ENCODE results near the gene HPDL. TPM values are rescaled to one million over a fixed set of nuclear protein-coding genes. Genes with fewer than 3 reads are reported as not detected.
"Not testable (repeated sequence)": the region's sequence is repeated elsewhere in the genome, so short reads cannot be mapped to it uniquely, and the experiment has no call there.

HPDL gene
- total RNA-seq: 4.5 and 5.1 TPM in 2 replicates

DNA sequence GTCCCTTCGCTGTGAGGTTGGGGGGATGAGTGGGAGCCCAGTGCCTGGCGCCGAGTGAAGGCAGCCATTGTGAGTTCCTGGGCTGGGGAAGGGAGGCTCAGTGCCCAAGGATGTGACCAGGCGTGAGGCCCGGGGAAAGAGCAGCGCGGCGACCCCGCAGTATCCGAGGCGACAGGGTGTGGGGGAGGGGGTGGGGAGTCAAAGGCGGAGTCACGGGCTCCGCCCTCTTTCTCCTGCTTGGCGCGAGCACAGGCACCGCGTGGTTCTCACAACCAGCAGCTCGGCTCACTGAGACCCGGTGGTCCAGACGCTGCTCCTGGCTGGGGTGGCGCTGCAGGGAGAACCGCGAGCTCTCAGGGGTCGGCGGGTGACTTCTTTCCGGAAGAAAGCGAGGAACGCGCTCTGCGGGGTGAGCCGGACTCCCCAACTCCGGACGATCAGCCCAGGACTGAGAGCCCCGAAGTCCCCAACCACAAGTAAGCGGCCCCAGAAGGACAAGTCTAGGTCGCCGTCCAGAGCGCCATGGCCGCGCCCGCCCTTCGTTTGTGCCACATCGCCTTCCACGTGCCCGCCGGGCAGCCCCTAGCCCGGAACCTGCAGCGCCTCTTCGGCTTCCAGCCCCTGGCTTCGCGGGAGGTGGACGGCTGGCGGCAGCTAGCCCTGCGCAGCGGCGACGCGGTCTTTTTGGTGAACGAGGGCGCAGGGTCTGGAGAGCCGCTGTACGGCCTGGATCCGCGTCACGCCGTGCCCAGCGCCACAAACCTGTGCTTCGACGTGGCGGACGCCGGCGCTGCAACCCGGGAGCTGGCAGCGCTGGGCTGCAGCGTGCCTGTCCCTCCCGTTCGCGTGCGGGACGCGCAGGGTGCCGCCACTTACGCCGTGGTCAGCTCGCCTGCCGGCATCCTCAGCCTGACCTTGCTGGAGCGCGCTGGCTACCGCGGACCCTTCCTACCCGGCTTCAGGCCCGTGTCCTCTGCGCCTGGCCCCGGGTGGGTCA lies at the start of gene HPDL:
TSS of gene HPDL (plus strand) at position 269 of the 997 bp plus-strand sequence. CDS start at position 523, 254 bp downstream.
- intact Hi-C loops (cut with micrococcal nuclease): loop anchor here (1.0 kb wide), 2 partner anchors 12 to 21 kb away; no protein-coding TSS in a partner anchor

DNA sequence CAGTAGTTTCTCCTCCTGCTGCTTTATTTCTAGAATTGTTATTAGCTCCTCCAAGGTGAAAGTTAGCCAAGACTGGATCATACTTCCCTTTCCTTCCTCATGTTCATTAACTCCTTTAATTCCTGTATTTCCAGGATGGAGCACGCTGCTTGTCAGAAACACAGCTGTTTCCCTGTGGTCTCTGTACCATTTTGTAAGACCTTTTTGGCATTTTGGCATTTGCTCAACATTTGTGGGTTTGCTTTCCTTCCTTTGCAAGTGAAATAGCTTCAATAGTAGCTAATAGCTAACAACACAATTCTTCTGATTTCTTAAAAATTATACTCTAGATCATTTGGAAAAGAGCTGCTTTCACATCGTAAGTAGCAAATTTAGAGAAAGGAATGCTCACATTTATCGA lies 44.3 kb upstream of the HPDL start:
- intact Hi-C loops (cut with micrococcal nuclease): no loop called here

- intact Hi-C loops (cut with micrococcal nuclease): not testable (repeated sequence)
Measured at GRCh38 chr1:45284858-45285257, 41.8 kb upstream of the HPDL start.

GRCh38 chr1:45286521-45286920 lies 40.2 kb upstream of the HPDL start:
- intact Hi-C loops (cut with micrococcal nuclease): not testable (repeated sequence)

GRCh38 chr1:45291002-45291401 lies 35.7 kb upstream of the HPDL start:
- intact Hi-C loops (cut with micrococcal nuclease): not testable (repeated sequence)

DNA sequence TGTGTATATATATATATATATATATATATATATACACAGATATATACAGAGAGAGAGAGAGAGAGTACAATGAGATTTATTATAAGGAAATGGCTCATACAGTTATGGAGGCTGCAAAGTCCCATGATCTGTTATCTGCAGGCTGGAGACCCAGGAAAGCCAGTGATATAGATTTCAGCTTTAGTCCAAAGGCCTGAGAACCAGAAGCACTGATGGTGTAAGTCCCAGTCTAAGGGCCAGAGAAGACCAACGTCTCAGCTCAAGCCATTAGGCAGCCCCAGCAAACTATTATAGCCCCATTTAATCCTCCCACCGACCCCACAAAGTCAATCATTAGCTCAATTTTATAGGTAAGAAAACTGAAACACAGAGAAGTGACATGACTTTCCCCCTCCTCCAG lies 35.0 kb upstream of the HPDL start:
- intact Hi-C loops (cut with micrococcal nuclease): no loop called here

DNA sequence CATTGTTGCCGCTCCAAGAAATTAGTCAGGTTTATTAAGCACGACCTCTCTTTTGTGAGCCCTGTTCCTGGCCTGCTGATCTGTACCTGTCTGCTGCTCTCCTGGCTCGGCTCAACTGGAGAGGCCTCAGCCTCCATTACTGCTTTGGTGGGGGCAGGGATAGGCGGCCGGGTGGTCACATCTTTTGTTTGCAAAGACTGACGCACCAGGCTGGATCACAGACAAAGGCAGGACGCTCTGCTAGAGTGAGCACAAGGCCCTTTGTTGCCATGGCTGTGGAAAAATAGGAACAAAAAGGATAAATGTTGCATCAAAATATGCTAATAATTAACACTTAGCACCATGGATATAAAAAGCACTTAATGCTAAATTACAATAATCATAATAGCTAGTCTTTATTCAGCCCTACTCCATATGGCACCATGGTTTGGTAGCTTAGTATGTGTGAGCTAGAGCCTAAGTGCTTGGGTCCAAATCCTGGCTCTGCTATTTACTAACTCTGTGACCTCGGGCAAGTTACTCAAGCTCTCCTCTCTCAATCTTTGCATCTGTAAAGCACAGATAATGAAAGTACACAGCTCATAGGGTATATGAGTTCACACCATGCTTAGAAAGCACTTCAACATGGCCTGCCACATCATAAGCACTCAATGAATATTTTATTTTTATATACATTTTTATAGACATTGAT lies 28.9 kb upstream of the HPDL start:
- intact Hi-C loops (cut with micrococcal nuclease): no loop called here

DNA sequence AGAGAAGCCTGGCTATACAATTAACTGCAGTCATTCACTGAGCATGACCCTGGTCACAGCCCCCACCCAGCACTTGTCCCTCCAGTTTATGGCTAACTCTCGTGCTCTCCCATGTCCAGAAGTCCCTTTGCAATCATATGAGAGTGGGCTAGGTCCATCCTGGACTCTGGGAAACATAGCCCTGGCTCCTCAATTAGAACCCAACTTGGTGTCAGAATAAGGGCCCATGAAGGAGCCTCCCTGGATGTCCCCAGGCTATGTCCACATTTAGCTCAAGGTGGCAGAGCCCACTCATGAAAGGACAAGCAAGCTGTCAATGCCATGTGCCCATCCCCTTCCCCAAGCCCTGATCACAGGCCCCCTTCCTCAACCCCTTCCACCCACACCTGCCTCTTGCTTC lies 27.4 kb upstream of the HPDL start:
- intact Hi-C loops (cut with micrococcal nuclease): no loop called here

DNA sequence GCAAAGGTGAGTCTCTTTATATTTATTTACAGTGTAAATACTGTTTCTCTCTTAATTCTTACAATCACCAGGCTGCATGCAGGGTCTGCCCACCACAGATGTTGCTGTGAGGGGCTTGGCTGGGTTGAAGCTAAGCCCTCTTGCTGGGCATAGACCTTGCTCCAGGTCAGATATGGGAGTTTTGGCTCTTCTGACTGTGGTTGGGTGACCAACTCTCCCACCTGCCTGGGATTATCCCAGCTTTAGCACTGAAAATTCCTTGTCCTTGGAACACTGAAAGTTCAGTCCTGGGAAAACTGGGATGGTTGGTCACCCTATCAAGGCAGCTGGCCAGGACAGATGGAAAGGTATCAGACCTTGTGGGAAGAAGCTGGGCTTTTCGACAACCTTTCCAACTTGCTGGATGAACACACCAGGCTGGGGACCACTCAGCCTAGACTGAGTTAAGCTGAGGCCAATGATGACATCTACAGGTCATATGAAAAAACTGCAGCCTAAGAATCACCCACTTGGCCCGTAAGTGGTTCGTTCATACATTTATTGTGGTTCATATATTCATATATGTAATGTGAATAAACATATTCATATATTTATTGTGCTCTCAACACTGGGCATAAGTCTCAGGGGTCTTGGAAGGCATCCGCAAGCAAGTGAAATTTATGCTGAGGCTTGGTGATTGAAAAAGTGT lies 26.6 kb upstream of the HPDL start:
- intact Hi-C loops (cut with micrococcal nuclease): loop anchor here (1.0 to 5.0 kb wide), 5 partner anchors 282 to 668 kb away; partner anchors contain the start of gene EIF2B3

DNA sequence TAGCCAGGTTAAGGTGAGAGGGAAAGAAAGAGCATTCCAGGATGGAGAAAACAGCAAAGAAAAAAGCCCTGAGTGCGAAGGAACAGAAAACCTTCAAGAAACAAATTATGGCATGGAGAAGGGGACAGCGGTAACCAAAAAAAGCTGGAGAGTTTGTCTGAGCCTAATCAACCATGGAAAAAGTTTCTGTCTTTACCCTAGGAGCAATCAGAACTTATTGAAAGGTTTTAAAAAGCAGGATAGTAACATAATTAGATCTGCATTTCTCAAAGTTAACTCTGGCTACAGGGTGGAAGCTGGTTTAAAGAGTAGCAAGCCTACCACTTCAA lies 26.1 kb upstream of the HPDL start:
- intact Hi-C loops (cut with micrococcal nuclease): loop anchor here (1.0 to 5.0 kb wide), 5 partner anchors 282 to 668 kb away; partner anchors contain the start of gene EIF2B3

DNA sequence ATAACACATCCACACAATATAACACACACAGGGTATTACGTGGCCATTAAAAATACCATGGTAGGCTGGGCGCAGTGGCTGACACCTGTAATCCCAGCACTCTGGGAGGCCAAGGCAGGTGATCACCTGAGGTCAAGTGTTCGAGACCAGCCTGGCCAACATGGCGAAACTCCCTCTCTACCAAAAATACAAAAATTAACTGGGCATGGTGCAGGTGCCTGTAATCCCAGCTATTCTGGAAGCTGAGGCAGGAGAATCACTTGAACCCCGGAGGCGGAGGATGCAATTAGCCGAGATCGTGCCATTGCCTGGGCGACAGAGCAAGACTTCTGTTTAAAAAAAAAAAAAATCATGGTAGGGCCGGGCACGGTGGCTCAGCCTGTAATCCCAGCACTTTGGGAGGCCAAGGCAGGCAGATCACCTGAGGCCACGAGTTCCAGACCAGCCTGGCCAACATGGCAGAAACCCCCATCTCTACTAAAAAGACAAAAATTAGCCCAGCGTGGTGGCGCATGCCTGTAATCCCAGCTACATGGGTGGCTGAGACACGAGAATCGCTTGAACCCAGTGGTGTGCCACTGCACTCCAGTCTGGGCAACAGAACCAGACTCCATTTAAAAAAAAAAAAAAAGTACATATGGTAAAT lies 24.1 kb upstream of the HPDL start:
- intact Hi-C loops (cut with micrococcal nuclease): loop anchor here (1.0 to 5.0 kb wide), 10 partner anchors 96 to 944 kb away; partner anchors contain the start of genes AKR1A1, CCDC163, GPBP1L1 and KIF2C

DNA sequence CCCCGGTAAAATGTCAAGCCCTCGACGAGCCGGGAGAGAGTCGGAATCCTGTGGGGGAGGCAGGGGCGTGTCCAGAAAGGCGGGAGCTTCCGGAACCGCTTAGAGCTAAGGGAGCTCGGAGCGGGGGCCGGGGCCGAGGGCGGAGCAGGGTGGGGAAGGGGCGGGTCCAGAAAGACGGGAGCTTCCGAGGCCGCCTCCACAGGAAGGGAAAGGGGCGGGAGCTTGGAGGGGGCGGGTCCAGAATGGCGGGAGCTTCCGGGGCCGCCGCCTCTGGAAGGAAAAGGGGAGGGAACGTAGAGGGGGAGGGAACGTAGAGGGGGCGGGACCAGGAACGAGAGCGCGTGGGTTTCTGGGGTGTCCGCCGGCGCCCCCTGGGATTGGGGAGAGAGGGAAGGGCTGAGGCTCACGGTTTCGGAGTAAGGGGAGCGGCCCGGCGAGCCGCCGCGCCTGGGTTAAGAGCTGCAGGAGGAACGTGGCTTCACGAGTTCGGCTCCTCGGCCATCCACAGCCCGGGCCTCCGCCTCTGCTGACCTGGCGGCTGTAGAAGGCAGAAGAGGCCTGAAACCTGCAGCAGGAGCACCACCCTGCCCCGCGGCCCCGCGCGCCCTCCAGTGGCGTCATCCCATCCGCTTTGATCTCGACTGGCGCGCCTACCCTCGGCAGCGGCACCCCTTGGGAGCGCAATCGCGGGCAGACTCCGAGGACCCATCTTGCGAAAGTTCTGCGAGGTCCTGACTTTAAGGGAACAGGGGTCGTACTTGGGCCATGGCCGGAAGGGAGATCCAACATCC lies 23.0 kb upstream of the HPDL start:
- intact Hi-C loops (cut with micrococcal nuclease): loop anchor here (1.0 to 5.0 kb wide), 16 partner anchors 37 to 943 kb away; partner anchors contain the start of genes AKR1A1, ARMH1, CCDC163 and EIF2B3

- intact Hi-C loops (cut with micrococcal nuclease): loop anchor here (1.0 to 5.0 kb wide), 7 partner anchors 36 to 672 kb away; partner anchors contain the start of genes ARMH1, EIF2B3, MUTYH and TMEM53
Measured at GRCh38 chr1:45304311-45305081, 22.2 kb upstream of the HPDL start.

DNA sequence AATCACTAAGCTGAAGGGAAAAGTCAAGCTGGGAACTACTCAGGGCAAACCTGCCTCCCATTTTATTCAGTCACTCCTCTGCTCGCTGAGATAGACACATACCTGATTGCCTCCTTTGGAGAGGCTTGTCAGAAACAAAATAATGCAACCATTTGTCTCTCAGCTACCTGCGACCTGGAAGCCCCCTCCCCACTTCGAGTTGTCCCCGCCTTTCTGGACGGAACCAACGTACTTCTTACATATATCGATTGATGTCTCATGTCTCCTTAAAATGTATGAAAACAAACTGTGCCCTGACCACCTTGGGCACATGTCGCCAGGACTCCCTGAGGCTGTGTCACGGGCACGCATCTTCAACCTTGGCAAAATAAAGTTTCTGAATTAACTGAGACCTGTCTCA lies 21.5 kb upstream of the HPDL start:
- intact Hi-C loops (cut with micrococcal nuclease): no loop called here

- intact Hi-C loops (cut with micrococcal nuclease): loop anchor here (1.0 kb wide), 1 partner anchor 20 kb away; the partner anchor contains the start of gene HPDL
Measured at GRCh38 chr1:45306319-45306718, 20.4 kb upstream of the HPDL start.

DNA sequence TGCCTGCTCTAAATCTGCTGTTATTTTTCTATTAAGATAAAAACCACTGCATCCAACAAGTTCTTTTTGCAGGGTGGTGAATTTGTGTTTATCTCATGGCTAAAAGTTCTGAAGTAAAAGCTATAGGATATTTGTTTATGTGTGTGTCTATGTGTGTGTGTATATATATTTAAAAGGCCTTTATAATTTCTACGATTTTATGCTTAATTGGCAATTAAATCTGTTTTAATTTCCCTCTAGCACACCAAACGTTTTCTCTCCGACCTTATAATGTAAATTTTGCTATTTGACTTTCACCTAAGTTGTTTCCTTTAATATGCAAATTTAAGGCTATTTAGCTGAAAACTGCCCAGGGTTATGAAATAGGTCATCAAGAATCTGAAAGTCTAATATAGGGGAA lies 19.8 kb upstream of the HPDL start:
- intact Hi-C loops (cut with micrococcal nuclease): loop anchor here (1.0 kb wide), 1 partner anchor 19 kb away; the partner anchor contains the start of gene HPDL

GRCh38 chr1:45314266-45314665 lies 12.4 kb upstream of the HPDL start:
- intact Hi-C loops (cut with micrococcal nuclease): no loop called here

DNA sequence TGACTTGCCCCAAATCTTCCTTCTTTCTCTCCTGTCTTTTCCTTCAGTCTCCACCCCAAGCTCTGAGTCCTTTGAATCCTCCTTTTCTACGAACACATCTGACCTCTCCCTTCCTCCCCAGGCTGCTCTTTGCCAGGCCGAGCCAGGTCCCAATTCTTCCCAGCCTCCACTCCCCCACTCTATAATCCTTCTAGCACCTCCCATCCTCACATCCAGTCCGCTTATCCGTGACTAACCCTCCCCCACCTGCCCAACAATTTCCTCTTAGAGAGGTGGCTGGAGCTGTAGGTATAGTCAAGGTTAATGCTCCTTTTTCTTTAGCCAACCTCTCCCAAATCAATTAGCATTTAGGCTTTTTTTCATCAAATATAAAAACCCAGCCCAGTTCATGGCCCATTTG lies 9.5 kb upstream of the HPDL start:
- intact Hi-C loops (cut with micrococcal nuclease): no loop called here

DNA sequence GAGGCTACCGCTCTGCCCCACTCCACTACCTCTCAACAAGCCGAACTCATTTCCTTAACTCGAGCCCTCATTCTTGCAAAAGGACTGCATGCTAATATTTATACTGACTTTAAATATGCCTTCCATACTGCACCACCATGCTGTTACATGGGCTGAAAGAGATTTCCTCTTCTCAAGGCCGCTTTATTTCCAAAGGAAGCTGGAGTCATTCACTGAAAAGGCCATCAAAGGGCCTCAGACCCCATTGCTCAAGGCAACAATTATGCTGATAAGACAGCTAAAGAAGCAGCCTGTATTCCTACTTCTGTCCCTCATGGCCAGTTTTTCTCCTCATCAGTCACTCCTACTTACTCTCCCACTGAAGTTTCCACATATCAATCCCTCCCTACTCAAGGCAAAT lies 6.9 kb upstream of the HPDL start:
- intact Hi-C loops (cut with micrococcal nuclease): no loop called here
